BLaER1 (cell line): ENCODE measurements around the gene PTK6.
A peak's percentile ranks its signal among the peaks of the same experiment; 100 is the strongest.

Experiments
- H3K27ac ChIP-seq: shearing (Covaris generic); formaldehyde crosslinking; 2 replicates; pipeline ENCODE4 v1.8.1; 2022
- H3K27me3 ChIP-seq: shearing (Covaris generic); formaldehyde crosslinking; 2 replicates; pipeline ENCODE4 v1.8.1; 2022
- H3K36me3 ChIP-seq: shearing (Covaris generic); formaldehyde crosslinking; 2 replicates; pipeline ENCODE4 v1.8.1; 2022
- H3K4me1 ChIP-seq: shearing (Covaris generic); formaldehyde crosslinking; 2 replicates; pipeline ENCODE4 v1.8.1; 2022
- H3K4me2 ChIP-seq: shearing (Covaris generic); formaldehyde crosslinking; 2 replicates; pipeline ENCODE4 v1.8.1; 2022
- H3K4me3 ChIP-seq: shearing (Covaris generic); formaldehyde crosslinking; 2 replicates; pipeline ENCODE4 v1.8.1; 2022
- H3K9ac ChIP-seq: shearing (Covaris generic); formaldehyde crosslinking; 2 replicates; pipeline ENCODE4 v1.8.1; 2022
- H3K9me3 ChIP-seq: shearing (Covaris generic); formaldehyde crosslinking; 2 replicates; pipeline ENCODE4 v1.8.1; 2022
- H4K20me1 ChIP-seq: shearing (Covaris generic); formaldehyde crosslinking; 2 replicates; pipeline ENCODE4 v1.8.1; 2022
- Cebpa-rat ChIP-seq: shearing (Covaris generic); IDR thresholded peaks from 2 replicates; pipeline ENCODE4 v1.8.1; 2022

Gene PTK6

GRCh38 chr20:63513207-63513606 lies 24.0 kb downstream of the PTK6 start:
- Histone ChIP-seq H3K4me1 (peaks cover 27% of the 10 kb centered on the region), H3K4me2 (no peak overlapping the region), H3K27me3 (no peaks in the 10 kb centered on the region), H3K27ac (no peak overlapping the region), H4K20me1 (no peaks in the 10 kb centered on the region), H3K36me3 (no peaks in the 10 kb centered on the region; the same call in 1 of the 2 replicates), H3K4me3 (no peak overlapping the region), H3K9ac (no peak overlapping the region), H3K9me3 (peaks cover 27% of the 10 kb centered on the region)
- no peak for TF ChIP-seq Cebpa-rat

- Histone ChIP-seq H3K4me1 (peaks cover 18% of the 10 kb centered on the region), H3K27ac (no peak overlapping the region), H4K20me1 (no peaks in the 10 kb centered on the region), H3K9me3 (peaks cover 36% of the 10 kb centered on the region), H3K4me2 (no peak overlapping the region), H3K27me3 (0 out of 2 replicates have a peak, but pooled peaks cover 4% of the 10 kb centered on the region), H3K36me3 (no peaks in the 10 kb centered on the region), H3K4me3 (no peak overlapping the region), H3K9ac (no peak overlapping the region)
- no peak for TF ChIP-seq Cebpa-rat
Observed at GRCh38 chr20:63509088-63509564, 28.1 kb downstream of the PTK6 start.

GRCh38 chr20:63508072-63508768 lies 29.0 kb downstream of the PTK6 start:
- Histone ChIP-seq H3K4me1 (peaks cover 24% of the 10 kb centered on the region), H3K9ac (no peak overlapping the region), H3K9me3 (peaks cover 33% of the 10 kb centered on the region), H3K36me3 (no peaks in the 10 kb centered on the region), H3K4me2 (peak overlapping the region; percentile 23), H3K27ac (no peak overlapping the region), H3K4me3 (no peak overlapping the region), H3K27me3 (0 out of 2 replicates have a peak, but pooled peaks cover 4% of the 10 kb centered on the region), H4K20me1 (no peaks in the 10 kb centered on the region)
- TF ChIP-seq Cebpa-rat, result no peak

GRCh38 chr20:63507083-63507743 lies 30.0 kb downstream of the PTK6 start:
- Histone ChIP-seq H3K4me1 (peaks cover 34% of the 10 kb centered on the region), H3K9ac (no peak overlapping the region), H3K36me3 (no peaks in the 10 kb centered on the region), H3K27me3 (0 out of 2 replicates have a peak, but pooled peaks cover 4% of the 10 kb centered on the region), H3K4me2 (no peak overlapping the region), H4K20me1 (no peaks in the 10 kb centered on the region), H3K4me3 (no peak overlapping the region), H3K9me3 (peaks cover 30% of the 10 kb centered on the region), H3K27ac (no peak overlapping the region)
- no peak for TF ChIP-seq Cebpa-rat

GRCh38 chr20:63505723-63506122 lies 31.5 kb downstream of the PTK6 start:
- Histone ChIP-seq H3K4me3 (no peak overlapping the region), H3K4me1 (peaks cover 43% of the 10 kb centered on the region), H3K27me3 (0 out of 2 replicates have a peak, but pooled peaks cover 4% of the 10 kb centered on the region), H3K36me3 (no peaks in the 10 kb centered on the region), H3K9me3 (peaks cover 30% of the 10 kb centered on the region), H3K27ac (no peak overlapping the region), H3K4me2 (no peak overlapping the region), H3K9ac (no peak overlapping the region), H4K20me1 (no peaks in the 10 kb centered on the region)
- TF ChIP-seq Cebpa-rat, result no peak

- no peaks in the 10 kb centered on the region for H4K20me1 ChIP-seq
- no peak overlapping the region for H3K9ac ChIP-seq
- no peak overlapping the region for H3K4me2 ChIP-seq
- no peak overlapping the region for H3K4me3 ChIP-seq
- no peaks in the 10 kb centered on the region for H3K36me3 ChIP-seq
- H3K27me3 ChIP-seq, result 0 out of 2 replicates have a peak, but pooled peaks cover 4% of the 10 kb centered on the region
- no peak for TF ChIP-seq Cebpa-rat
- no peak overlapping the region for H3K27ac ChIP-seq
- H3K4me1 ChIP-seq, result peaks cover 47% of the 10 kb centered on the region
- H3K9me3 ChIP-seq, result peaks cover 30% of the 10 kb centered on the region
Observed at GRCh38 chr20:63505281-63505680, 31.9 kb downstream of the PTK6 start.

GRCh38 chr20:63504642-63505041 lies 32.5 kb downstream of the PTK6 start:
- TF ChIP-seq Cebpa-rat, result no peak
- Histone ChIP-seq H3K9ac (no peak overlapping the region), H4K20me1 (no peaks in the 10 kb centered on the region), H3K36me3 (no peaks in the 10 kb centered on the region), H3K27ac (no peak overlapping the region), H3K4me2 (no peak overlapping the region), H3K4me3 (no peak overlapping the region), H3K4me1 (peaks cover 53% of the 10 kb centered on the region), H3K9me3 (peaks cover 30% of the 10 kb centered on the region), H3K27me3 (0 out of 2 replicates have a peak, but pooled peaks cover 4% of the 10 kb centered on the region)

GRCh38 chr20:63503524-63503923 lies 33.7 kb downstream of the PTK6 start:
- H3K9ac ChIP-seq, result no peak overlapping the region
- peaks cover 57% of the 10 kb centered on the region for H3K4me1 ChIP-seq
- no peak overlapping the region for H3K27ac ChIP-seq
- no peaks in the 10 kb centered on the region for H3K36me3 ChIP-seq
- H3K27me3 ChIP-seq, result 0 out of 2 replicates have a peak, but pooled peaks cover 4% of the 10 kb centered on the region
- no peaks in the 10 kb centered on the region for H4K20me1 ChIP-seq
- H3K4me2 ChIP-seq, result peak overlapping the region; percentile 97
- peaks cover 29% of the 10 kb centered on the region for H3K9me3 ChIP-seq
- no peak for TF ChIP-seq Cebpa-rat
- no peak overlapping the region for H3K4me3 ChIP-seq

GRCh38 chr20:63502671-63503172 lies 34.5 kb downstream of the PTK6 start:
- Histone ChIP-seq H4K20me1 (peaks cover 5% of the 10 kb centered on the region; the same call in 1 of the 2 replicates), H3K27ac (peak overlapping the region; percentile 61), H3K27me3 (peaks cover 9% of the 10 kb centered on the region; the same call in 1 of the 2 replicates), H3K4me1 (peaks cover 55% of the 10 kb centered on the region), H3K36me3 (no peaks in the 10 kb centered on the region), H3K9me3 (peaks cover 25% of the 10 kb centered on the region), H3K4me3 (no peak overlapping the region), H3K4me2 (peak overlapping the region; percentile 97), H3K9ac (no peak overlapping the region)
- no peak for TF ChIP-seq Cebpa-rat
